ENCODE data around the gene PPL.
"Not testable (repeated sequence)": the region's sequence is repeated elsewhere in the genome, so short reads cannot be mapped to it uniquely, and the experiment has no call there.

PPL gene

GRCh38 chr16:4900750-4901149, 36.2 kb downstream of the PPL start:
- in situ Hi-C loops (cut with MboI; ENCODE audit: low sequenced_read_pairs, unreplicated experiment), result no loop called here
- no peak for DNase-seq (ENCODE audit: low spot score)
- no peak for TF ChIP-seq CTCF (IDR thresholded peaks at IDR 0.05; ENCODE audit: borderline replicate concordance, control extremely low read depth, extremely low read depth, insufficient read depth, missing control alignments)

- DNase-seq (ENCODE audit: low spot score), result no peak
- in situ Hi-C loops (cut with MboI; ENCODE audit: low sequenced_read_pairs, unreplicated experiment), result no loop called here
- no peak for TF ChIP-seq CTCF (IDR thresholded peaks at IDR 0.05; ENCODE audit: borderline replicate concordance, control extremely low read depth, extremely low read depth, insufficient read depth, missing control alignments)
Observed at GRCh38 chr16:4900036-4900435, 36.9 kb downstream of the PPL start.

- no peak for TF ChIP-seq CTCF (IDR thresholded peaks at IDR 0.05; ENCODE audit: borderline replicate concordance, control extremely low read depth, extremely low read depth, insufficient read depth, missing control alignments)
- no peak for DNase-seq (ENCODE audit: low spot score)
- in situ Hi-C loops (cut with MboI; ENCODE audit: low sequenced_read_pairs, unreplicated experiment), result no loop called here
Observed at GRCh38 chr16:4899474-4899846, 37.5 kb downstream of the PPL start.

- in situ Hi-C loops (cut with MboI; ENCODE audit: low sequenced_read_pairs, unreplicated experiment), result no loop called here
- TF ChIP-seq CTCF (IDR thresholded peaks at IDR 0.05; ENCODE audit: borderline replicate concordance, control extremely low read depth, extremely low read depth, insufficient read depth, missing control alignments), result no peak
Observed at GRCh38 chr16:4898811-4899473, 38.0 kb downstream of the PPL start.

GRCh38 chr16:4897328-4897727, 39.6 kb downstream of the PPL start:
- no peak for TF ChIP-seq CTCF (IDR thresholded peaks at IDR 0.05; ENCODE audit: borderline replicate concordance, control extremely low read depth, extremely low read depth, insufficient read depth, missing control alignments)
- no peak for DNase-seq (ENCODE audit: low spot score)
- in situ Hi-C loops (cut with MboI; ENCODE audit: low sequenced_read_pairs, unreplicated experiment), result no loop called here

More at GRCh38 chr16:4898811-4899473, 38.0 kb downstream of the PPL start:
- no peak for DNase-seq (ENCODE audit: low spot score)

GRCh38 chr16:4896761-4897160, 40.2 kb downstream of the PPL start:
- in situ Hi-C loops (cut with MboI; ENCODE audit: low sequenced_read_pairs, unreplicated experiment); DNase-seq (ENCODE audit: low spot score): not testable (repeated sequence)

GRCh38 chr16:4895366-4895765, 41.6 kb downstream of the PPL start:
- in situ Hi-C loops (cut with MboI; ENCODE audit: low sequenced_read_pairs, unreplicated experiment), result no loop called here

More at GRCh38 chr16:4895366-4895765, 41.6 kb downstream of the PPL start:
- no peak for TF ChIP-seq CTCF (IDR thresholded peaks at IDR 0.05; ENCODE audit: borderline replicate concordance, control extremely low read depth, extremely low read depth, insufficient read depth, missing control alignments)
- no peak for DNase-seq (ENCODE audit: low spot score)

Data from GM13976 (cell line).